Measurements from ENCODE around the gene AP4S1.
"Not testable (repeated sequence)": the region's sequence is repeated elsewhere in the genome, so short reads cannot be mapped to it uniquely, and the experiment has no call there.

AP4S1 gene

DNA sequence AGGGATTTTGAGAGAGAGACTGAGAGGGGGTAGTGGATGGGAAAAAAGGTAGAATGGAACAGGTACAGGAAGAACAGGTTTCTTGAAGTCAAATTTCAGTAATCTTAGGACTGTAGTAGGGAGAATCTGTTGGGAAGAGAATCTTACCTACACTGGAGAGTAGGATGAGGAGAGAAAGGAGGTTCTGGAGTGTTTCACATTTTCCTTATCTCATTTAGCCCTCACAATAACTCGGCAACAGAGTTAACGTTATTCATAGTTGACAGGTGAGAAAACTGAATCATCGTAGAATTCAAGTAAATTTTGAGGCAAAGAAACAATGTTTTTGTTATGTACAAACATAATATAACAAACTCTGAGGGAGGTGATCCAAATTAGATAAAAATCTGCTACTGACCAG is 17.9 kb downstream of the AP4S1 start:
- no peak for DNase-seq (ENCODE audit: low read depth)

DNA sequence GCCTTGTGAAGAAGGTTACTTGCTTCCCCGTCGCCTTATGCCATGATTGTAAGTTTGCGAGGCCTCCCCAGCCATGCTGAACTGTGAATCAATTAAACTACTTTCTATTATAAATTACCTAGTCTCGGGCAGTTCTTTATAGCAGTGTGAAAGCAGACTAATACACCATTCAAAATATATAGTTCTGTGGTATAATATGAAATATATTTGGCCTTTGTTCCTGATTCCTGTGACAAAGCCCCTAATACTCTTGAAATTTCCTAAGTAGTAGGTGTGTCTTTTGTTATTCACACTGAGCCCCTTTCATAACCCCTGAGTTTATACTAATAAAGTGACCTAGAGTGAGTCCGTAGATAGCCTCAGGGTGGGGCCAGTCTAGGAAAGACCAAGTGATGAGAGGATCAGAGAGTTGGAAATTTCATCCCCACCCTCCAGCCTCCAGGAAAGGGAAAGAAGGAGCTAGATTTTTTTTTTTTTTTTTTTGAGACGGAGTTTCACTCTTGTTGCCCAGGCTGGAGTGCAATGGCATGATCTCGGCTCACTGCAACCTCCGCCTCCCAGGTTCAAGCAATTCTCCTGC is 20.1 kb downstream of the AP4S1 start:
- no peak for DNase-seq (ENCODE audit: low read depth)

DNA sequence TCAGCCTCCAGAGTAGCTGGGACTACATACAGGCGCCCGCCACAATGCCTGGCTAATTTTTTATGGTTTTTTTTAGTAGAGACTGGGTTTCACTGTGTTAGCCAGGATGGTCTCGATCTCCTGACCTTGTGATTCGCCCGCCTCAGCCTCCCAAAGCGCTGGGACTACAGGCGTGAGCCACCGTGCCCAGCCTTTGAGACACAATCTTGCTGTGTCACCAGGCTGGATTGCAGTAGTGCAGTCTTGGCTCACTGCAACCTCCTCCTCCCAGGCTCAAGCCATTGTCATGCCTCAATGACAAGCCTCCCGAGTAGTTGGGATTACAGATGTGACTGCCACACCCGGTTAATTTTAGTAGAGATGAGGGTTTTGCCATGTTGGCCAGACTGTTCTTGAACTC is 22.1 kb downstream of the AP4S1 start:
- no peak for DNase-seq (ENCODE audit: low read depth)

DNA sequence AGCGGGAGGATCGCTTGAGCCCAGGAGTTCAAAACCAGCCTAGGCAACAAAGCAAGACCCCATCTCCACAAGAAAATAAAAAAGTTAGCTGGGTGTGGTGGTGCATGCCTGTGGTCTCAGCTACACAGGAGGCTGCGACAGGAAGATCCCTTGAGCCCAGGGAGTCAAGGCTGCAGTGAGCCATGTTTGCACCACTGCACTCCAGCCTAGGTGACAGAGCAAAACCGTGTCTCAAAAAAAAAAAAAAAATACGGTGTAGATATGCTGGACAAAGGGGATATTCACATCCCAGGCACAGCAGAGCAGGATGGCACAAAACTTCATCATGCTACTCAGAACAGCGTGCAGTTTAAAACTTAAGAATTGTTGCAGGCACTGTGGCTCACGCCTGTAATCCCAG is 25.6 kb downstream of the AP4S1 start:
- no peak for DNase-seq (ENCODE audit: low read depth)

DNA sequence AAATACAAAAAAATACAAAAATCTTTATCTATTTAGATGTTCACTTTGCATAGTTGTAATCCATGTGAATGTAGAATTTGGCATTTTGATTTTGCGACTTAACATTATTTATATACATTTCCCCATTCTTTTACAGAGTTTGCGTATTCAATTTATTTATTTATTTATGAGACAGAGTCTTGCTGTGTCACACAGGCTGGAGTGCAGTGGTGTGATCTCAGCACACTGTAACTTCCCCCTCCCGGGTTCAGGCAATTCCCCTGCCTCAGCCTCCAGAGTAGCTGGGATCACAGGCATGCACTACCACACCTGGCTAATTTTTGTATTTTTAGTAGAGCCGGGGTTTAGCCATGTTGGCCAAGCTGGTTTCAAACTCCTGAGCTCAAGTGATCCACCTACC is 26.1 kb downstream of the AP4S1 start:
- DNase-seq (ENCODE audit: low read depth), result no peak

DNA sequence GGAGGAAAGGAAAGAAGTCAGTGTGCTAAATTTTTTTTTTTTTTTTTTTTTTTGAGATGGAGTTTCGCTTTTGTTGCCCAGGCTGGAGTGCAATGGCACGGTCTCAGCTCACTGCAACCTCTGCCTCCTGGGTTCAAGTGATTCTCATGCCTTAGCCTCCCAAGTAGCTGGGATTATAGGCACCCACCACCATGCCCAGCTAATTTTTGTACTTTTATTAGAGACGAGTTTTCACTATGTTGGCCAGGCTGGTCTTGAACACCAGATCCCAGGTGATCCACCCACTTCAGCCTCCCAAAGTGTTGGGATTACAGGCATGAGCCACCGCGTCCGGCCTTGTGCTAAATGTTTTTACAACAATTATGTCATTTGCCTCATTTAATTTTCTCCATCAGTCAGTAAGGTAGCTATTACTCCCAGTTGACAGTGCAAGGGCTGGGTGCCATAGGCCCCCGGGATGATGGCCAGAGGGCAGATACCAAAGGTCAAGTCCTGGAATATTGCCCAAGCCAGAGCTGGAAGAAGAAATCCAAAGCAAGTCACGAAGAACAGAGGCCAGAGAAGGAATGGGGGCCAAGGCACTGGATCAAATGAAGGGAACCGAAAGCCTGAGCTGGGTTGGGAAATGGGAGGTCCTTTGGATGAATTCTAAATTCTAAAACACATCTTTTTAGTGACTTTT is 27.6 kb downstream of the AP4S1 start:
- DNase-seq (ENCODE audit: low read depth), result not testable (repeated sequence)

DNA sequence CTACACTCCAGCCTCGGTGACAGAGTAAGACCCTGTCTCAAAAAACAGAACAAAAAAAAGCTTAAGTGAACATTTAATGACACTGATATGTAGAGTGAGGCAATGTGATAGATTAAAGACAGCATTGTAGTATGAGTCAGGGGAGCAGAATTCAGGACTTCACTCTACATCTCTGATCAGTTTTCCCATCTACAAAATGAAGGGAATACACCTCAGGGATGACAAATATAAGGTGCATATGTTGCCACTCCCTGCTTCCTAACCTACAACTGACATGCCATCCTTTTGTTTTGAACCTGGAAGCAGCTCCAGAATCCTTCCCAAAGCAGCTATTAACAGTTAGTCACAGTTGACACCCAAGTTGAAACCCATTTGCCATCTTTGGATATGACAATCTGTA is 31.6 kb downstream of the AP4S1 start:
- DNase-seq (ENCODE audit: low read depth), result no peak

DNA sequence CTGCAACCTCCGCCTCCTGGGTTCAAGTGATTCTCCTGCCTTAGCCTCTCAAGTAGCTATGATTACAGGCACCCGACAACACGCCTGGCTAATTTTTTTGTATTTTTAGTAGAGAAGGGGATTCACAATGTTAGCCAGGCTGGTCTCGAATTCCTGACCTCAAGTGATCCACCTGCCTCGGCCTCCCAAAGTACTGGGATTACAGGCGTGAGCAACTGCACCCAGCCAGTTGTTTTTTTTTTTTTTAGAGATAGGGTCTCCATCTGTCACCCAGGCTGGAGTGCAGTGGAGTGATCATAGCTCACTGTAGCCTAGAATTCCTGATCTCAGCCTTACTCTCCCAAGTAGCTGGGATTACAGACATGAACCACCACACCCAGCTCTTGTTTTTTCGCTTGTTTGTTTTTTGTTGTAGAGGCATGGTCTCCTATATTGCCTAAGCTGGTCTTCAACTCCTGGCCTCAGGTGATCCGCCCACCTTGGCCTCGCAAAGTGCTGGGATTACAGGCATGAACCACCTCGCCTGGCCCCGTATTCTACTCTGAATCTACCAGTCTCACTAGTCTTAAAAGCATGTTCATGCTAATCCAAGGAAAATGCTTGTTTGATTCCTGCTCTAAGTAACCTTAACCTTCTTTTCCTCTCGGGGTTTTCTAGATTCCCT is 32.4 kb downstream of the AP4S1 start:
- no peak for DNase-seq (ENCODE audit: low read depth)

DNA sequence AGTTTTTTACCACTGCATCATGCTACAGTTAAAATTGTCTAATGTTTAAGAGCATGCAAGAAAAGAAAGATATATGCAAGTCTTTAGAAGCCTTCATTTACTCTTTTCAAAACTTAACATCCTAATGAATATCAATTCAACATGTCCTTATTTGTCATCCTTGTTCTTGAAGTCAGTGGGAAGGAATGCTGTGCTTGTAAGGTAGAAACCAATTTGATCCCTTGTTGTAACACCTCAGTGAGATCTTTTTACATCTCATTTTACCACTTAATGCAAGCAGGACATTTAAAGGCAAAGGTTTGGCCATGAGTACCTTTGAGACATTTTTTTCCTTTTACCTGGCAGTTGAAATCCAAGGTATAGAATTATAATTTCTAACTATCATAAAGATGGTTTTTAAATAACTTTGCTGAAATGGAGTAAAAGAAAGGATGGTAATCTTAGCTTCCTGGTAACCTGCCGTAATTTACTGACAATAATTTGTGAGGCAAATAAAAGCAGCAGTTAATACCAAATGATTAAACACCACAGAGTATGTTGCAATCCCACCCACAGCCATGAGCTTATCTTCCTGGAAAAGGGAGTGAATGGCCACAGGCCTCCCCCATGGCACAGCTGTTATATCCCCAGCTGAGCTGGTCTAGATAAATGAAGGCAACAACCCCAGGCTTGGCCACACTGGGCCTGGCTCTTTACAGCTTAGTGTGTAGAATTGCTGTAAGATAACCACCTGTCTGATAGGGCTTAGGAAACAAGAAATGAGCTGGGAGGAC is 33.9 kb downstream of the AP4S1 start:
- DNase-seq (ENCODE audit: low read depth), result no peak

DNA sequence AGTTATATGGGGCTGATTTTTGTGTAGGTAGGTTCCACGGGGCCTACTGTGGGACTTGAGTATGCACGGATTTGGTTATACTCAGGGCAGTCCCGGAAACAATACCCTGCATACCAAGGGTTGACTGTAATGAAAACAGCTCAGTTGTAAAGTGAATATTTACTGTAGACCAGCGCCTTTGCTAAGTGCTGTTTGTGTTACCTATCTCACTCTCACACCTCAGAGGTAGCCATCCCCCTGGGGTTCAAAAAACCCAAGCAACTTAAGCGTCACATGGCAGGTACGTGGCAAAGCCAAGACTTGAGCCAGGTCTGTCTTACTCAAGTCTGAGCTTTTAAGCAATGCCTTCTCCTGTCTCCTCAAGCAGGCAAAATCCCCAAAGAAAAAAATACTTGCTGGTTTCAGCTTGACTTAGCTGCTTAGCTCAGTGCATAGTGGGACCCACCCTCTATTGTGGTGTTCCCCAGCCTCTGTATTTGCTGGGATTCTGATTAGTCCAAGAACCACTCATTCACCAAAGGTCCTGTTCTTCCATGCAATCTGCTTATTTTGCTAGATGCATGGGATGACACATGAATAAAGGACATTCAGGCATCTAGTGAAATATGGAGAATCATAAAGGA is 34.9 kb downstream of the AP4S1 start:
- DNase-seq (ENCODE audit: low read depth), result no peak

DNA sequence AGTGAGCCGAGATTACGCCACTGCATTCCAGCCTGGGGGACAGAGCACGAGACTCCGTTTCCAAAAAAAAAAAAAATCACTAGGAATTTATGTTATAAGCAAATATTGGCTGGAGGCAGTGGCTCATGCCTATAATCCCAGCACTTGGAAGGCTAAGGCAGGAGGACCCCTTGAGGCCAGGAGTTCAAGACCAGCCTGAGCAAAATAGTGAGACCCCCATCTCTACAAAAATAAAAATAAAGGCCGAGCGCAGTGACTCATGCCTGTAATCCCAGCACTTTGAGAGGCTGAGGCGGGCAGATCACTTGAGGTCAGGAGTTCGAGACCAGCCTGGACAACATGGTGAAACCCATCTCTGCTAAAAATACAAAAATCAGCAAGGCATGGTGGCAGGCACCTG is 37.5 kb downstream of the AP4S1 start:
- DNase-seq (ENCODE audit: low read depth), result not testable (repeated sequence)

DNA sequence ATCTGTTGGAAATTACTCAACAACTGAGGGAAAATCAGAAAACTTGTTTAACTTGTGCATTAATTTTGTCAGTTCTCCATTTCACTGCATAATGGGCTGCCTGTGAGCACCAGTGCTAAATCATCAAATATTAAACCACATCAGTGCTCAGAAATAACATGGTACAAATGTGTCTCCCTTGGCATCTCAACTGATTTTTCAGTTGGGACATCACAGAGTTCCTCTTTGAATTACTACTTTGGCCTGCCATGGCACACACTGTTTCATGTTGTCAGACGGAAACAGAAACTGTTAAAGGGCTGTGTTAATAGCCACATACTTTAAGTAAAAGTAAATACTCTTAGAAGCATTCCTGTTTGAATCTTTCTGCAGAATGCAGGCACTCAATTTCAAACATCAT is 42.8 kb downstream of the AP4S1 start:
- DNase-seq (ENCODE audit: low read depth), result no peak

DNA sequence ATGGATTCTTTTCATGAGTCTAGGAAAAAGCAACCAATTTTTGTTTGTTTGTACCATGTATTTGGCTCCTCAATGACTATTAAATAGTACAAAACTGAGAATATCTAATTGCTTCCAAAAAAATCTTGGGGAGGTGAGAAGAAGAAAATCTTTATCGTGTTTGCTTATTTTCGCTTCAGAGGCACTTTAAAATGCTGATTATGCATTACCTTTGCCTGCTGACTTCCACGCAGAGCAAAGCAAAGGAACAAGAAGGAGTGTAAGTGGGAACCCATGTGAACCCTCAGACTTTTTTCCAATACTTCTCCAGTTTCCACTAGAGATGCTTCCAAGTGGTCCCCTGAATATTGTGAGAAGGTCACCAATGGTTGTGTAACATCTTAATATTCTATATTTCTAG is 43.9 kb downstream of the AP4S1 start:
- no peak for DNase-seq (ENCODE audit: low read depth)

DNA sequence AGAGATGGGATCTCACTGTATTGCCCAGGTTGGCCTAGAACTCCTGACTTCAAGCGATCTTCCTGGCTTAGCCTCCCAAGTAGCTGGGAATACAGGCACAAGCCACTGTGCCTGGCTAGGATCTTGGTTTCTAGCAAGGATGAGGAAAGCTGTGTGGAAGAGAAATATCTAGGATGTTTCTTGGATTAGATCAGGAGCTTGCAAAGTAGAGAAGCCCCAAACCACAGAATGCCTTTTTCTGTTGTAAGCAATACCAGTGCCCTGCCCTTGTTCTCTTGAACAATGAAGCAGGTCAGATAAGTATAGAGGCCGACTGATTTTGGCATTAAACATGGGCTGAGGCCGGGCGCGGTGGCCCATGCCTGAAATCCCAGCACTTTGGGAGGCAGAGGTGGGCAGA is 45.0 kb downstream of the AP4S1 start:
- DNase-seq (ENCODE audit: low read depth), result no peak

DNA sequence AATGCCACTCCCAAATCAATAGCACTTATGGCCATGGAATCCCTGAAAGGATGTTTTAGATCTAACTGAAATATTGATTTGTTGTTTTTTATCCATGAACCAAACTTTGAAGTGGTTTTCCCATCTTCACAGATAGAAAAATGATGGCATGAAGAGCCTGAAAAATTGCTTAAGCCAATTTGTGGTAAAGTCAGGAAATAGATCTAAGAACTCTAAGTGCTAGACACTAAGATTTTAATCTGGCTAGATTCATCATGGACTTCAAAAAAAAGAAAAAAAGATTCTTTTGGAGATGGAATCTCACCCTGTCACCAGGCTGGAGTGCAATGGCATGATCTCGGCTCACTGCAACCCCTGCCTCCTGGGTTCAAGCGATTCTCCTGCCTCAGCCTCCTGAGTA is 45.7 kb downstream of the AP4S1 start:
- no peak for DNase-seq (ENCODE audit: low read depth)

DNA sequence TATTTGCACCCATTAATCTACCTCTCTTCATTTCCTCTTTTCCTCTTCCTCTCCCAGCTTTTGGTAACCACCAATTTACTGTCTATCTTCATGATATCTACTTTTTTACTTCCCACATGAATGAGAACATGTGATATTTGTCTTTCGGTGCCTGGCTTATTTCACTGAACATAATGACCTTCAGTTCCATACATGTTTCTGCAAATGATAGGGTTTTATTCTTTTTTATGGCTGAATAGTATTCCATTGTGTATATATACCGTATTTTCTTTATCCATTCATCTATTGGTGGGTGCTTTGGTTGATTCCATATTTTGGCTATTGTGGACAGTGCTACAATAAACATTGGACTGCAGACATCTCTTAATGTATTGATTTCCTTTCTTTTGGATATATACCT is 49.7 kb downstream of the AP4S1 start:
- DNase-seq (ENCODE audit: low read depth), result no peak

DNA sequence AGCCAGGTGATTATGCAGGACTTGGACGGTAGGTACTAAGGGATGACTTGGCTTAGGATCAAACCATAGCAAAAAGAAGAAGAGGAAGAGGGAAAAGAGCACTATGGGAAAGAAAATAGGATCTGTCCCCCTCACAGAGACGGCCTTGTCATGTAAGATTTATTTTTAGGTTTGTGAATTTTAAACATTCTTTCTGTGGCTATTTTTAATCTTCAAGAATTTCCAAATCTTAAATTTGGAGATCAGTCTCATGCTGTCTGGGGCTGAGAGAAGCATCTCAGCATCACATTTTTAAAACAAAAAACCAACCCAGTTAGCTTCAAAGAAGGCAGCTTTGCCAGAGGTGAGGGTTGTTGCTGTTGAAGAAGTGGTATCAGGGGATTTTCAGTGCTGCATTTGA is 53.3 kb downstream of the AP4S1 start:
- no peak for DNase-seq (ENCODE audit: low read depth)

DNA sequence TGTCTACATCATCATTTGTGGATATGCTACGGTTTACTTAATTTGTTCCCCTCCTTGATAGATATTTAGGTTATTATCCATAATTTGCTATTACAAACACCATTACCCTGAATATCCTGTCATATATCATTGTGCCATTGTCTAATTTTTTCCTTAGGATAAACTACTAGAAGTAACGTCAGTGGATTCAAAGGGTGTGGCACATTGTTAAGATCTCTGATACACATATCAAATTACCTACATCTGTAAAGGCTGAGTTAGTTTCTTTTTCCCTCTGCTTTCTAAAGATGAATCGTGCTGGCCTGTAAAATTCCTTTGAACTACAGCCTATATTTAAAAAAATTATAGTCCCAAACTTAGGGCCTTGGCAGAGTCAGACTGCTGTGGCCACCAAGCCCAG is 54.6 kb downstream of the AP4S1 start:
- no peak for DNase-seq (ENCODE audit: low read depth)

DNA sequence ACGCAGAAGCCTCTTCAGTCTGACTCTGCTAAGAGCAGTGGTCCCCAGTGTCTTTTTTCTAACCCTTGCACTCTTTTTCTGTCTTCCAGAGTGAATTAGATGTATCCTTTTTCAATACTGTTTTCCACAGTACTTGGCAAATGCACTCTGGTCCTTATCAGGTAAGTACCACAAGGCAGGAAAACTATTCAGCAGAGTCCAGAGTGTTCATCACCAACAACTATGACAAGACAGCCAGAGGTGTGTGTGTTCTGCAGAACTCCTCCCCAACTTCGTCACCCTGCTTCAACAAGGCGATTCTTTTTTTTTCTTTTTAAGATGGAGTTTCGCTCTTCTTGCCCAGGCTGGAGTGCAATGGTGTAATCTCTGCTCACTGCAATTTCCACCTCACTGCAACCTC is 55.0 kb downstream of the AP4S1 start:
- no peak for DNase-seq (ENCODE audit: low read depth)

DNA sequence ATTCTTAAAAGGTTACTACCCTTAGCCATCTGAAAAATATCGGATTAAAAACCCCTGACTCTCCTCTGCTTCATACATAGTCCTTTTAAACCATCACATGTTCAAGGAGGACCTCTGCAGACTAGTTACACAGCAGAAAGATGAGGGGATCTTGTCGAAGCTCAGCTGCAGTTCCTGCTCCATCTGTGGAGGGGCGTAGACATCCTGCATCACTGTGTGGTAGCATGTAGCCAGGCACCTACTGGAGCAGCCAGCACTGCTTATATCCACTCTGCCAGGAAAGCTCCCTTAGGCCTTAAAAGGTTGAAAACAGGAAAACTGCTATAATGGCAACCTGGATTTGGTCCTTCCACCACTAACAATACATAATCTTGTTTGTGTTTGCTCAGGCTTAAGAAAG is 58.3 kb downstream of the AP4S1 start:
- DNase-seq (ENCODE audit: low read depth), result no peak

DNA sequence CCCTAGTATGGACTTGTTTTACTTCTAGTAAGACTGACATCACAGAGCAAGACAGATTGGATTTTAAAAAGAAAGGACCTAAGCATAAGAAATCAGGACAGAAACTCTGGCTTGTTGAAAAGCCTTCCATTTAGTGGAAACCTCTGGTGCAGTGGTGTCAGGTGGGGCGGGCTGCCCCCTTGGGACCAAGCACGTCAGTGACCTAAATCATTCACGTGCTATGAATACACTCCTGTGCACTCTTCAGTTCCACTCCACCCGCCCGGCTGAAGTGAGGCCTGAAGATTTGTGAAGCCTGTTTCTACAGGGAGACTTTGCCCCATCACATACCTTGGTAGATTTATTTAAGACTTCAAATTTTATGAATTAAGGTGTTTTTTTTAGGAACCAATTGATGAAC is 58.9 kb downstream of the AP4S1 start:
- DNase-seq (ENCODE audit: low read depth), result no peak

DNA sequence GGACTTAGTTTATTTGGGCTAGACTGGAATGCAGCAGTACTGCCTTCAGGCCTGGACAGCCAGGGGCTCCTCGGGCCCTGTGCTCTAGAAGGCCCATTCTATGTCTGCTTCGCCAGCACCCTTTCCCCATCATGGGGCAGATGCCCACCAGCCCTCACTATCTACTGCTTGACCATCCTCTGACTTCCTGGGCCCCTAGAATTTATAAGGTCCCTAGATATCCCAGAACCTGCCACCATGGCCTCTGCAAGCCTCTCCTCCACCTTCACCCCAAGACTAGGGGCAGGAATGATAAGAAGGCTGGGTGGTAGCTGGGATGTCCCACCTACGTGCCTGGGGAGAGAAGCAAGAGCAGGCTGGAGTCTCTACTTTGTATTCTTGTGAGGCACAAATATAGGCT is 59.6 kb downstream of the AP4S1 start:
- no peak for DNase-seq (ENCODE audit: low read depth)

DNA sequence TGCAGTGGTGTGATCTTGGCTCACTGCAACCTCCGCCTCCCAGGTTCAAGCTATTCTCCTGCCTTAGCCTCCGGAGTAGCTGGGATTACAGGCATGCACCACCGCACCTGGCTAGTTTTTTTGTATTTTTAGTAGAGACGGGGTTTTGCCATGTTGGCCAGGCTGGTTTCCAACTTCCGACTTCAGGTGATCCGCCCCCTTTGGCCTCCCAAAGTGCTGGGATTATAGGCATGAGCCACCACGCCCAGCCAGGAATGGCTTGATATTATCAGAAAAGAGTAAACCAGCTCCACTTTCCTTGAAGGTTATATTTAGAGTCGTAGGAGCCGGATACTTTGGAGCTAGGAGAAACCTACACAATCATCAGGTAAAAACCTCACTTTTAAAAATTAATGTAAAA is 61.0 kb downstream of the AP4S1 start:
- not testable (repeated sequence) for DNase-seq (ENCODE audit: low read depth)
